T1000 (cell line): ENCODE results near the gene ITPKC.
"Not testable (repeated sequence)": the region's sequence is repeated elsewhere in the genome, so short reads cannot be mapped to it uniquely, and the experiment has no call there.

ENCODE experiments used
- DNase-seq: peaks from one replicate; lab custom pipeline; 2025; ENCODE audit warnings: mixed read lengths; lab: John Stamatoyannopoulos, UW

Gene ITPKC

DNA sequence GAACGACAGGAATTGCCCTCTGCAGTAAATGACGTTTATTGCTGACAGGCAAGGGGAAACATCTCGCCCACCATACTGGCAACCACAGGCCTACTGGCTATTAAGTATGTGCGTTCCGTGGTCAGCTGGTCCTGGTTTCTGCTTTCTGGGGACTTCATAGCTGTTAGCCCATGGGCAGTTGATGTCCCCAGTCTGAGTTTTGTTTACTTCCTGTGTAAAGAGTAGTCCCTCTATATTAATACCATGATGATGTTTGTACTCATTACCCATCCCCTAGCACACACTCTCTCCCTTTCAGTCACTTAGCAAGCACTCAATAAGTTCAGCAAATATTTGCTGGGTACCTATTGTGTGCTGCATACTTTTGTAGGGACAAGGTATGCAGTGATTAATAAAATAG is 52.0 kb downstream of the ITPKC start:
- DNase-seq, result no peak

DNA sequence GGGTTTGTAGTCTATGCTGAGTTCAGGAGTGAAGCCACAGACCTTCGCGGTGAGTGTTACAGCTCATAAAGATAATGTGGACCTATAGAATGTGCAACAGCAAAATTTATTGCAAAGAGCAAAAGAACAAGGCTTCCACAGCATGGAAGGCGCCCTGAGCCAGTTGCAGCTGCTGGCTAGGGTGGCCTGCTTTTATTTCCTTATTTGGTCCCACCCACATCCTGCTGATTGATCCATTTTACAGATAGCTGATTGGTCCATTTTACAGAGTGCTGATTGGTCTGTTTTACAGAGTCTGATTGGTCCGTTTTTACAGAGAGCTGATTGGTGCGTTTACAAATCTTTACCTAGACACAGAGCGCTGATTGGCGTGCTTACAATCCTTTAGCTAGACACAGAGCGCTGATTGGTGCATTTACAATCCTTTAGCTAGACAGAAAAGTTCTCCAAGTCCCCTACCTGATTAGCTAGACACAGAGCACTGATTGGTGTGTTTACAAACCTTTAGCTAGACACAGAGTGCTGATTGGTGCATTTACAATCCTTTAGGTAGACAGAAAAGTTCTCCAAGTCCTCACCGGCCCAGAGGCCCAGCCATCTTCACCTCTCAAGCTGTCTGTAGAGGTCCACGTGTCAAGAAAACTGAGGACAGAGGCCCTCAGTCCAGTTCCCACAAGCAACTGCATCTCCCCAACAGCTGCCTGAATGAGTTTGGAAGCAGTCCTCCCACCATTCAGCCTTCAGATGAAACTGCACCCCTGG is 54.4 kb downstream of the ITPKC start:
- not testable (repeated sequence) for DNase-seq

GRCh38 chr19:40774916-40775631 is 58.2 kb downstream of the ITPKC start, which contains the start of gene MIA:
MIA (plus strand) TSS chr19:40775521; CDS start chr19:40775543, 22 bp downstream.
- DNase-seq, result no peak

DNA sequence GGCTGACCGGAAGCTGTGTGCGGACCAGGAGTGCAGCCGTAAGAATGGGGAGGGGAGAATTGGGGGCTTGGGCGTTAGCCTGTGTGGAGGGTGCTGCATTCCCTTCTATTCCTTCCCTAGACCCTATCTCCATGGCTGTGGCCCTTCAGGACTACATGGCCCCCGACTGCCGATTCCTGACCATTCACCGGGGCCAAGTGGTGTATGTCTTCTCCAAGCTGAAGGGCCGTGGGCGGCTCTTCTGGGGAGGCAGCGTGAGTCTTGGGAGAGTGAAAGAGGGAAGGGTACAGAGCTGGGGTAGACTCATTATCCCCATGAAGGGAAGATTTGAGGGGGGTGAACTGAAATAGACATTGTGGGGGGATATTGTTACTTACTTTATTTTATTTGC is 58.7 kb downstream of the ITPKC start:
- DNase-seq, result no peak

DNA sequence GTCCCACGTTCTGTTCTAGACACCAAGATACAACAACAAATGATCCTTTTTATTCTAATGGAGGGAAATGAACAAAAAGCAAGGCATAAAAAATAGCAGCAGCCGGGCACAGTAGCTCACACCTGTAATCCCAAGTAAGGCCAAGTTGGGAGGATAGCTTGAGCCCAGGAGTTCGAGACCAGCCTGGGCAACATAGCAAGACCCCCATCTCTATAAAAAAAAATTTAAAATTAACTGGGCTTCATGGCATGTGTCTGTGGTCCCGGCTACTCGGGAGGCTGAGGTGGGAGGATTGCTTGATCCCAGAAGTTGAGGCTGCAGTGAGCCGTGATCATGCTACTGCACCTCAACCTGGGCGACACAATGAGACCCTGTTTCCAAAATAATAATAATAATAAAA is 59.5 kb downstream of the ITPKC start:
- DNase-seq, result no peak

GRCh38 chr19:40776932-40777644 is 60.2 kb downstream of the ITPKC start:
- DNase-seq, result peak; percentile 69

DNA sequence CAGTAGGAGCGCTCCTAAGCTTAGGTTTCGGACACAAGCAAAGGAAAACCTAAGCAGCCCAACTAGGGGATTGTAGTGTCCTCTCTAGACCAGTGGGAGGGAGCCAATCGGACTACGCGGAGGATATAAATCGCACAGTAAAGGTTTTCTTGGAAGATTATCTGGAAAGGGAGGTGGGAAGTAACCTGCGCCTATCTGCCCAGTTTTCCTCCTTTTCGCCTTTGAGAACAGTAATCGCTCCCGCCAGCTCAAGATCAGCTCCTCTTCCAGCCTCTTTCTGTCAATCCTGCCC is 60.7 kb downstream of the ITPKC start:
- DNase-seq, result no peak

DNA sequence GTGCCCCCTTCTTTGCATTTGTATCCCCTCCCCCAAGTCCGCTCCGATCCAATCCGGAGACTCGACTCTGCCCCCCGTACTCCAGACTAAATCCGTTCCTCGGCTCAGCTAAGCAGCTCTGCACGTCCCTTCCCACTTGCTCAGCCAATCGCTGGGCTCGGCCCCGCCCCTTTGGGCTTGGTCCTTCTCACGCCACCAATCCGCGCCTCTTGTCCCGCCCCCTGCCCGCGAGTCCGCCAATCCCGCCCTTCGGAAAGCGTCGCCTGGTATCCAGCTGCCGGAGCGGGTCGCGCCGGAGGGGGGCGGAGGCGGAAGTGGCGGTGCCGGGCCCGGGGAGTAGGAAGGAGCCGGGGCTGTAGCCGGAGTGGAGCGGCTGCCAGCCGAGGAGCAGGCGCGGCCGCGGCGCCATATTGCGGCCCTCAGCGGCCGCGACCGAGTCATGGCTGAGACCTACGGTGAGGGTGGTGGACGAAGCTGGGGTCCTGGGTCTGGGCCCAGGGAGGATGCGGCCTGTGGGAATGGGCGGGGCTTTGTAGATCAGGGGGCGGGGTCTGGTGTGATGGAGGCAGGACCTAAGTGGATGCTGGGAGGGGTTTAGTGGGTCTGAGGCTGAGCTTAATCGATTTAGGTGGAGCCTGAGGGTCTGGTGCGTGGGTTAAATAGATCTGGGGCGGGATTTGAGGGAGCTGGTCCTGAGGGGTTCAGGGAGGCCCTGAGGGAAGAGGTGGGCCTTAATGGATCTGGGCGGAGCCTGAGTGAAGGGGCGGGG is 61.2 kb downstream of the ITPKC start, which contains the start of gene RAB4B:
TSS of gene RAB4B (plus strand) at position 311 of the 769 bp plus-strand sequence. CDS start at position 440, 129 bp downstream.
- DNase-seq, result peak; percentile 99

- no peak for DNase-seq
Measured at GRCh38 chr19:40778706-40779284, 61.9 kb downstream of the ITPKC start.

GRCh38 chr19:40780582-40780981 is 63.7 kb downstream of the ITPKC start:
- DNase-seq, result no peak

DNA sequence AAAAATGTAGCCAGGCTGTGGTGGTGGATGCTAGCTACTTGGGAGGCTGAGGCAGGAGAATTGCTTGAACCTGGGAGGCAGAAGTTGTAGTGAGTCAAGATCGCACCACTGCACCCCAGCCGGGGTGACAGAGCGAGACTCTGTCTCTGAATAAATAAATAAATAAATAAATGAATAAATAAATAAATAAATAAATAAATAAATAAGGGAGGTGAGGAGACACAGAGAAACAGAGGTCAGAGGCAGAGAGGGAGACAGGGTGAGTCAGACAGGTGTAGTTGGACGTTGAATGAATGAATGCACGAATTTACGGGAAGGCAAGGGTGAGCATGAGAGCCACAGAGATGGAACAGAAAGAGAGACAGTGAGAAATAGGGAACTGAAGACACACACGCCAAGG is 64.2 kb downstream of the ITPKC start:
- DNase-seq, result no peak

GRCh38 chr19:40783711-40784110 is 66.8 kb downstream of the ITPKC start:
- no peak for DNase-seq

DNA sequence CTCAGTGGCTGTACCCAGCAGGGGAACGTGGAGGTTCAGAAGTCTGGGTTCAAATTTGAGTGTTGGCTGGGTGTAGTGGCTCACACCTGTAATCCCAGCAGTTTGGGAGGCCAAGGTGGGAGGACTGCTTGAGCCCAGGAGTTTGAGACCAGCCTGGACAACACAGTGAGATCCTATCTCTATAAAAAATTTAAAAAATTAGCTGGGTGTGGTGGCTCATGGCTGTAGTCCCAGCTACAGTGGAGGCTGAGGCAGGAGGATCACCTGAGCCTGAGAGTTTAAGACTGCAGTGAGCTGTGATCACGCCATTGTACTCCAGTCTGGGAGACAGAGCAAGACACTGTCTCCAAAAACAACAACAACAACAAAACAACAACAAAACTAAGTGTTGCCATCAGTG is 67.2 kb downstream of the ITPKC start:
- DNase-seq, result not testable (repeated sequence)

DNA sequence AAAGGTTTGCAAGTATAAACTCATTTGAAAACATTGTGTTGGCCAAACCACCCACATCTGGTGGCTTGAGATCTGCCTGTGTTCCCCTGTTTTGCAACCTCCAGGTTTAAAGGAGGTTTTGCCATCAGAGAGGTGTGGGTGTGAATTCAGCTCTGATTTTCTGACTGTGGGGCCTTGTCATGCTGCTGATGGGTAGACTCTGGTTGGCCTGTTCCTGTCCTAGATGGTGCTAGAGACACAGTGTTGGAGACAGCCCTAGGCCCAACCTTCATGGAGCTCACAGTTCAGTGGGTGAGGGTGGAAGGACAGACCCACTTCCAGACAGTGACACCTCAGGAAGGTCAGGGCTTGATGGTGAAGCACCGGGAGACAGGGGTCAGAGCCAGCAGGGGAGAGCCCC is 68.6 kb downstream of the ITPKC start:
- no peak for DNase-seq

DNA sequence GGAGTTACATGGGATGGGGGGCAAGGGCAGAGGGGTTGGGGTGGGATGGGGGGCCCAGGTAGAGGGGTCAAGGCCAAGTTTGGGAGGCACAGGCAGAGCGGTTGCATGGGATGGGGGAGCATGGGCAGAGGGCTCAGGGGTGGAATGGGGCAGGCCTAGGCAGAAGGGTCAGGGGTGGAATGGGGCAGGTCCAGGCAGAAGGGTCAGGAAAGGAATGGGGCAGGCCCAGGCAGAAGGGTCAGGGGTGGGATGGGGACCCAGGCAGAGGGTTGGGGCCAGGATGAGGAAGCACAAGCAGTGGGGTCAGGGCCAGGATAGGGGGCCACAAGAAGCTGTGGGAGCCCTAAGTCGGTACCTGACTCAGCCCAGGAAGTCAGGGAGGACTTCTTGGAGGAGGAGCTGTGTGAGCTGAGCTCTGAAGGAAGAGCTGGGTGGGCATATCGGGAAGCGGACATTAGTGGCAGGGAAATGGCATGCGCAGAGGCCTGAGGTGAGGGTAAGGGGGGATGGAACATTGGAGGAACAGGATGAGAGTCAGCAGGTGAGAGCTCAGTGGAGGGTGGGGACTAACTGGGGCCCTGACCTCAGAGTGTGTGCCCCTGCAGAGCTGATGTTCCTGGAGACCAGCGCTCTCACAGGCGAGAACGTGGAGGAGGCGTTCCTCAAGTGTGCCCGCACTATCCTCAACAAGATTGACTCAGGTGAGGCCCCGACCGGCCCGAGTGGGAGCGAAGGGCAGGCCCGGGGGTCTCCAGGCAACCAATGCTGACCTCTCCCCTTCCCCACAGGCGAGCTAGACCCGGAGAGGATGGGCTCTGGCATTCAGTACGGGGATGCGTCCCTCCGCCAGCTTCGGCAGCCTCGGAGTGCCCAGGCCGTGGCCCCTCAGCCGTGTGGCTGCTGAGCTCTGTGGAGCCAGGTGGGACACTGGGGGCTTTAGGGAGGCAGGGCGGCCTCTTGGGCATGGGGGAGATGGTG is 69.4 kb downstream of the ITPKC start:
- DNase-seq, result no peak
